Measurements from ENCODE around the gene GSTP1. TPM values are rescaled to one million over a fixed set of nuclear protein-coding genes. Genes with fewer than 3 reads are reported as not detected.

Gene GSTP1
- total RNA-seq, 4 donors from 2014 or later, result 2,883 to 4,990 (median 3,239) TPM

- WGBS, 2 donors, result 42% methylated on average over 3 of the region's 9 CpGs; no CpG with 5 or more reads in 1 of the 2 donors
- Histone ChIP-seq H3K36me3 (peaks cover 20 to 44% (median 31%) of the 10 kb centered on the region in 3 donors), H3K4me3 (peak overlapping the region; percentile 89 to 99 (median 92)), H3K9me3 (no peaks in the 10 kb centered on the region), H3K27ac (peak overlapping the region in 3 of 4 donors; percentile 94 to 97 (median 95)), H3K4me1 (peaks cover 13 to 42% (median 17%) of the 10 kb centered on the region in 3 donors), H3K27me3 (no peaks in the 10 kb centered on the region)
- DNase-seq, result no peak
- intact Hi-C loops (cut with DNase I), result no loop called here
- TF ChIP-seq CTCF (IDR thresholded peaks at IDR 0.05) (no peak), POLR2A (IDR thresholded peaks at IDR 0.05) (no peak)
These were observed 23.9 kb downstream of the GSTP1 start for GRCh38 chr11:67607507-67607906.

- no peaks in the 10 kb centered on the region for H3K9me3 ChIP-seq
- no peak overlapping the region for H3K27ac ChIP-seq
- intact Hi-C loops (cut with DNase I), result no loop called here
- DNase-seq, result no peak
- H3K36me3 ChIP-seq, result peaks cover 20 to 53% (median 31%) of the 10 kb centered on the region in 3 donors
- no peak overlapping the region for H3K4me3 ChIP-seq
- no peaks in the 10 kb centered on the region for H3K27me3 ChIP-seq
- WGBS, 2 donors, result 93 to 100% methylated on average over 3 to 6 of the region's 8 CpGs
- peaks cover 13 to 43% (median 17%) of the 10 kb centered on the region in 3 donors for H3K4me1 ChIP-seq
- TF ChIP-seq CTCF (IDR thresholded peaks at IDR 0.05) (no peak), POLR2A (IDR thresholded peaks at IDR 0.05) (no peak)
These were observed 24.9 kb downstream of the GSTP1 start for GRCh38 chr11:67608486-67608885.

- TF ChIP-seq POLR2A (IDR thresholded peaks at IDR 0.05), result no peak
- no peak for TF ChIP-seq CTCF (IDR thresholded peaks at IDR 0.05)
- Histone ChIP-seq H3K4me3 (no peak overlapping the region), H3K4me1 (peaks cover 22 to 50% (median 25%) of the 10 kb centered on the region in 3 donors), H3K27ac (no peak overlapping the region), H3K27me3 (peaks cover 0 to under 1% (median 0%) of the 10 kb centered on the region in 4 donors), H3K9me3 (no peaks in the 10 kb centered on the region), H3K36me3 (peaks cover 20 to 54% (median 31%) of the 10 kb centered on the region in 3 donors)
- DNase-seq, result no peak
- intact Hi-C loops (cut with DNase I), result no loop called here
- 91% methylated on average over 8 of the region's 10 CpGs; no CpG with 5 or more reads in 1 of the 2 donors for WGBS, 2 donors
These were observed 25.7 kb downstream of the GSTP1 start for GRCh38 chr11:67609316-67609715.

- peaks cover 20 to 54% (median 31%) of the 10 kb centered on the region in 3 donors for H3K36me3 ChIP-seq
- peaks cover 26 to 50% (median 32%) of the 10 kb centered on the region in 3 donors for H3K4me1 ChIP-seq
- WGBS, 2 donors, result 69 to 87% methylated on average over 3 to 7 of the region's 15 CpGs
- H3K27ac ChIP-seq, result no peak overlapping the region
- peaks cover 0 to 11% (median 0%) of the 10 kb centered on the region in 4 donors for H3K27me3 ChIP-seq
- TF ChIP-seq CTCF (IDR thresholded peaks at IDR 0.05) (no peak), POLR2A (IDR thresholded peaks at IDR 0.05) (no peak)
- DNase-seq, result no peak
- intact Hi-C loops (cut with DNase I), result no loop called here
- H3K9me3 ChIP-seq, result no peaks in the 10 kb centered on the region
- H3K4me3 ChIP-seq, result no peak overlapping the region
These were observed 26.8 kb downstream of the GSTP1 start for GRCh38 chr11:67610302-67610868.

GRCh38 chr11:67611165-67611564, 27.6 kb downstream of the GSTP1 start:
- H3K27ac ChIP-seq, result no peak overlapping the region
- TF ChIP-seq POLR2A (IDR thresholded peaks at IDR 0.05) (no peak), CTCF (IDR thresholded peaks at IDR 0.05) (no peak)
- peaks cover 20 to 54% (median 31%) of the 10 kb centered on the region in 3 donors for H3K36me3 ChIP-seq
- H3K4me3 ChIP-seq, result no peak overlapping the region
- 95% methylated on average over 4 of the region's 14 CpGs; no CpG with 5 or more reads in 1 of the 2 donors for WGBS, 2 donors
- H3K27me3 ChIP-seq, result peaks cover 0 to 19% (median 0%) of the 10 kb centered on the region in 4 donors
- no peaks in the 10 kb centered on the region for H3K9me3 ChIP-seq
- intact Hi-C loops (cut with DNase I), result no loop called here
- DNase-seq, result no peak
- H3K4me1 ChIP-seq, result peaks cover 23 to 50% (median 28%) of the 10 kb centered on the region in 3 donors
